Effector memory CD4-positive, alpha-beta T cell (primary cell): ENCODE measurements around the gene GALNT11.
"Not testable (repeated sequence)": the region's sequence is repeated elsewhere in the genome, so short reads cannot be mapped to it uniquely, and the experiment has no call there.

Experiments
- DNase-seq, 3 donors: peaks; one replicate each; pipeline ENCODE4 v3.0.0-alpha.2; 2020
- H3K27ac ChIP-seq: 2 replicates; pipeline ENCODE4 v1.7.0; 2013; ENCODE audit warnings: mild to moderate bottlenecking, low read length, moderate library complexity; ENCODE audit not compliant: insufficient read depth, poor library complexity, severe bottlenecking
- H3K27me3 ChIP-seq: replicated peaks from 2 replicates; pipeline ENCODE4 v1.7.0; 2013; ENCODE audit warnings: mild to moderate bottlenecking, low read length; ENCODE audit not compliant: insufficient read depth, control insufficient read depth, poor library complexity, severe bottlenecking
- H3K36me3 ChIP-seq: 2 replicates; pipeline ENCODE4 v1.7.0; 2013; ENCODE audit warnings: mild to moderate bottlenecking, low read length, moderate library complexity; ENCODE audit not compliant: control insufficient read depth, insufficient read depth
- H3K4me1 ChIP-seq: 2 replicates; pipeline ENCODE4 v1.7.0; 2013; ENCODE audit warnings: low read length, mild to moderate bottlenecking; ENCODE audit not compliant: control insufficient read depth, insufficient read depth, poor library complexity, severe bottlenecking
- H3K4me3 ChIP-seq: 2 replicates; pipeline ENCODE4 v1.7.0; 2013; ENCODE audit warnings: low read length, low read depth, mild to moderate bottlenecking; ENCODE audit not compliant: insufficient read depth, poor library complexity, severe bottlenecking
- H3K9me3 ChIP-seq: 2 replicates; pipeline ENCODE4 v1.7.0; 2013; ENCODE audit warnings: mild to moderate bottlenecking, low read length, moderate library complexity; ENCODE audit not compliant: control insufficient read depth

Gene GALNT11

GRCh38 chr7:152025937-152026890 is 740 bp downstream of the GALNT11 start:
- Histone ChIP-seq H3K27ac (peak overlapping the region; percentile 80), H3K4me3 (peak overlapping the region; percentile 87), H3K4me1 (peaks cover 9% of the 10 kb centered on the region), H3K27me3 (no peaks in the 10 kb centered on the region), H3K36me3 (no peaks in the 10 kb centered on the region), H3K9me3 (no peaks in the 10 kb centered on the region)
- no peak for DNase-seq

GRCh38 chr7:152027491-152028365 is 2.3 kb downstream of the GALNT11 start:
- not testable (repeated sequence) for H3K36me3 ChIP-seq, H3K4me3 ChIP-seq, DNase-seq, H3K4me1 ChIP-seq, H3K9me3 ChIP-seq, H3K27ac ChIP-seq, H3K27me3 ChIP-seq

GRCh38 chr7:152030059-152030458 is 4.6 kb downstream of the GALNT11 start:
- H3K9me3 ChIP-seq, DNase-seq, H3K4me1 ChIP-seq, H3K27ac ChIP-seq, H3K4me3 ChIP-seq, H3K27me3 ChIP-seq, H3K36me3 ChIP-seq: not testable (repeated sequence)

- not testable (repeated sequence) for H3K4me3 ChIP-seq, DNase-seq, H3K9me3 ChIP-seq
Observed at GRCh38 chr7:152030639-152031038, 5.2 kb downstream of the GALNT11 start.

GRCh38 chr7:152035817-152036216 is 10.3 kb downstream of the GALNT11 start:
- H3K27me3 ChIP-seq = no peaks in the 10 kb centered on the region
- DNase-seq = no peak
- no peak overlapping the region for H3K4me3 ChIP-seq
- H3K27ac ChIP-seq = no peak overlapping the region
- peaks cover 21% of the 10 kb centered on the region for H3K9me3 ChIP-seq
- H3K36me3 ChIP-seq = no peaks in the 10 kb centered on the region
- no peaks in the 10 kb centered on the region for H3K4me1 ChIP-seq

More at GRCh38 chr7:152030639-152031038, 5.2 kb downstream of the GALNT11 start:
- not testable (repeated sequence) for H3K36me3 ChIP-seq, H3K4me1 ChIP-seq, H3K27ac ChIP-seq, H3K27me3 ChIP-seq

GRCh38 chr7:152038410-152038809 is 12.9 kb downstream of the GALNT11 start:
- H3K4me1 ChIP-seq, H3K36me3 ChIP-seq, H3K27ac ChIP-seq, H3K4me3 ChIP-seq, DNase-seq, H3K27me3 ChIP-seq: not testable (repeated sequence)
- H3K9me3 ChIP-seq = peaks cover 21% of the 10 kb centered on the region

- DNase-seq, H3K36me3 ChIP-seq, H3K4me1 ChIP-seq, H3K27me3 ChIP-seq, H3K4me3 ChIP-seq, H3K27ac ChIP-seq: not testable (repeated sequence)
- H3K9me3 ChIP-seq = peaks cover 14% of the 10 kb centered on the region
Observed at GRCh38 chr7:152043086-152043485, 17.6 kb downstream of the GALNT11 start.

- H3K36me3 ChIP-seq, H3K27me3 ChIP-seq, H3K4me1 ChIP-seq, H3K27ac ChIP-seq, H3K4me3 ChIP-seq, H3K9me3 ChIP-seq, DNase-seq: not testable (repeated sequence)
Observed at GRCh38 chr7:152044909-152045308, 19.4 kb downstream of the GALNT11 start.

- H3K36me3 ChIP-seq = no peaks in the 10 kb centered on the region
- H3K27me3 ChIP-seq = no peaks in the 10 kb centered on the region
- no peak for DNase-seq
- H3K27ac ChIP-seq = no peak overlapping the region
- H3K4me3 ChIP-seq = no peak overlapping the region
- H3K9me3 ChIP-seq = no peaks in the 10 kb centered on the region
- no peaks in the 10 kb centered on the region for H3K4me1 ChIP-seq
Observed at GRCh38 chr7:152046531-152046930, 21.1 kb downstream of the GALNT11 start.

GRCh38 chr7:152048051-152048450 is 22.6 kb downstream of the GALNT11 start:
- Histone ChIP-seq H3K27ac (no peak overlapping the region), H3K36me3 (no peaks in the 10 kb centered on the region), H3K4me1 (no peaks in the 10 kb centered on the region), H3K27me3 (no peaks in the 10 kb centered on the region), H3K9me3 (no peaks in the 10 kb centered on the region), H3K4me3 (no peak overlapping the region)
- DNase-seq = no peak
